H9 (cell line): ENCODE data around the gene TCERG1L. TPM values are rescaled to one million over a fixed set of nuclear protein-coding genes. Genes with fewer than 3 reads are reported as not detected.

Experiments used
- DNase-seq: peaks from one replicate; pipeline ENCODE4 v3.0.0-alpha.2; 2017
- H2AFZ ChIP-seq: one replicate; pipeline ENCODE4 v1.6.1; 2013; ENCODE audit warnings: mild to moderate bottlenecking, low read length, control low read depth, moderate library complexity
- H2AK5ac ChIP-seq: 2 replicates; pipeline ENCODE4 v1.6.1; 2013; ENCODE audit warnings: low read length, control low read depth, mixed read lengths; ENCODE audit not compliant: insufficient read length
- H2BK120ac ChIP-seq: one replicate; pipeline ENCODE4 v1.6.1; 2013; ENCODE audit warnings: low read depth, mild to moderate bottlenecking, low read length, control low read depth, inconsistent platforms; ENCODE audit not compliant: poor library complexity, severe bottlenecking
- H2BK12ac ChIP-seq: 2 replicates; pipeline ENCODE4 v1.6.1; 2013; ENCODE audit warnings: low read length, control low read depth, mixed read lengths, low read depth; ENCODE audit not compliant: insufficient read length
- H2BK15ac ChIP-seq: 2 replicates; pipeline ENCODE4 v1.6.1; 2013; ENCODE audit warnings: low read depth, low read length, control low read depth
- H2BK20ac ChIP-seq: one replicate; pipeline ENCODE4 v1.6.1; 2013; ENCODE audit warnings: low read depth, mild to moderate bottlenecking, low read length, control low read depth, inconsistent platforms; ENCODE audit not compliant: poor library complexity, severe bottlenecking
- H2BK5ac ChIP-seq: 2 replicates; pipeline ENCODE4 v1.6.1; 2013; ENCODE audit warnings: low read length, control low read depth, mixed read lengths; ENCODE audit not compliant: insufficient read length
- H3K14ac ChIP-seq: 2 replicates; pipeline ENCODE4 v1.6.1; 2013; ENCODE audit warnings: low read length, control low read depth; ENCODE audit not compliant: insufficient read depth
- H3K18ac ChIP-seq: 2 replicates; pipeline ENCODE4 v1.6.1; 2013; ENCODE audit warnings: low read depth, mild to moderate bottlenecking, mixed read lengths, low read length, control low read depth; ENCODE audit not compliant: insufficient read length
- H3K23ac ChIP-seq: 2 replicates; pipeline ENCODE4 v1.6.1; 2013; ENCODE audit warnings: low read length, control low read depth, mixed read lengths, low read depth; ENCODE audit not compliant: insufficient read length
- H3K23me2 ChIP-seq: 2 replicates; pipeline ENCODE4 v1.6.1; 2013; ENCODE audit warnings: low read depth, mild to moderate bottlenecking, mixed read lengths, low read length, control low read depth; ENCODE audit not compliant: insufficient read length, poor library complexity, severe bottlenecking
- H3K27ac ChIP-seq: 2 replicates; pipeline ENCODE4 v1.5.1; 2013; ENCODE audit warnings: low read length, control low read depth, mixed read lengths, low read depth; ENCODE audit not compliant: insufficient read length
- H3K27me3 ChIP-seq: 2 replicates; pipeline ENCODE4 v1.6.1; 2013; ENCODE audit warnings: low read length, control low read depth, inconsistent platforms; ENCODE audit not compliant: insufficient read depth
- H3K4ac ChIP-seq: 2 replicates; pipeline ENCODE4 v1.6.1; 2013; ENCODE audit warnings: low read depth, mild to moderate bottlenecking, control low read depth, inconsistent platforms, low read length, moderate library complexity
- H3K4me1 ChIP-seq: 2 replicates; pipeline ENCODE4 v1.6.1; 2013; ENCODE audit warnings: low read length, control low read depth, inconsistent platforms; ENCODE audit not compliant: insufficient read depth
- H3K4me2 ChIP-seq: 2 replicates; pipeline ENCODE4 v1.6.1; 2013; ENCODE audit warnings: low read length, control low read depth, mixed read lengths; ENCODE audit not compliant: insufficient read length, insufficient read depth
- H3K56ac ChIP-seq: 2 replicates; pipeline ENCODE4 v1.6.1; 2013; ENCODE audit warnings: low read depth, mild to moderate bottlenecking, mixed read lengths, low read length, control low read depth; ENCODE audit not compliant: insufficient read length
- H3K79me1 ChIP-seq: 2 replicates; pipeline ENCODE4 v1.6.1; 2013; ENCODE audit warnings: low read depth, mild to moderate bottlenecking, moderate library complexity, low read length, control low read depth, inconsistent platforms; ENCODE audit not compliant: insufficient read depth, poor library complexity, severe bottlenecking
- H3K79me2 ChIP-seq: 2 replicates; pipeline ENCODE4 v1.6.1; 2013; ENCODE audit warnings: low read length, control low read depth, inconsistent platforms; ENCODE audit not compliant: insufficient read depth
- H3K9ac ChIP-seq: 2 replicates; pipeline ENCODE4 v1.6.1; 2013; ENCODE audit warnings: low read length, control low read depth, mixed read lengths; ENCODE audit not compliant: insufficient read length; ENCODE audit errors: extremely low read depth
- H3K9me3 ChIP-seq: one replicate; pipeline ENCODE4 v1.6.1; 2013; ENCODE audit warnings: low read depth, low read length, inconsistent platforms; ENCODE audit not compliant: control insufficient read depth
- H3T11ph ChIP-seq: one replicate; pipeline ENCODE4 v1.6.1; 2013; ENCODE audit warnings: mild to moderate bottlenecking, low read length, control low read depth, inconsistent platforms
- H4K20me1 ChIP-seq: one replicate; pipeline ENCODE4 v1.6.1; 2013; ENCODE audit not compliant: control insufficient read depth, insufficient read length, insufficient read depth
- H4K5ac ChIP-seq: 2 replicates; pipeline ENCODE4 v1.6.1; 2013; ENCODE audit warnings: low read depth, mild to moderate bottlenecking, mixed read lengths, low read length, control low read depth; ENCODE audit not compliant: insufficient read length
- H4K8ac ChIP-seq: replicated peaks from 2 replicates; pipeline ENCODE4 v1.6.1; 2013; ENCODE audit warnings: low read length, control low read depth, mixed read lengths, low read depth; ENCODE audit not compliant: insufficient read length
- H4K91ac ChIP-seq: 2 replicates; pipeline ENCODE4 v1.6.1; 2013; ENCODE audit warnings: low read depth, mild to moderate bottlenecking, moderate library complexity, mixed read lengths, low read length, control low read depth; ENCODE audit not compliant: insufficient read length
- H3K27ac Mint-ChIP-seq, 3 experiments: 2 replicates in 2 of 3; 3 replicates in 1 of 3; pipeline ENCODE4 v1.8.0; 2020 to 2021; ENCODE audit warnings: mixed read lengths in 3 of 3, mild to moderate bottlenecking in 1 of 3, moderate library complexity in 1 of 3
- H3K27me3 Mint-ChIP-seq: 2 replicates; pipeline ENCODE4 v1.8.0; 2021; ENCODE audit warnings: low read depth, mild to moderate bottlenecking, moderate library complexity, mixed read lengths
- H3K36me3 Mint-ChIP-seq, 3 experiments: 2 replicates in 2 of 3; 3 replicates in 1 of 3; pipeline ENCODE4 v1.8.0; 2020 to 2021; ENCODE audit warnings: low read depth in 3 of 3, mixed read lengths in 3 of 3; ENCODE audit not compliant: insufficient read depth in 1 of 3
- H3K4me1 Mint-ChIP-seq, 2 experiments: 2 replicates each; pipeline ENCODE4 v1.8.0; 2020; ENCODE audit warnings: mixed read lengths in 2 of 2
- H3K4me3 Mint-ChIP-seq, 2 experiments: 2 replicates in 1 of 2; 3 replicates in 1 of 2; pipeline ENCODE4 v1.8.0; 2020 to 2021; ENCODE audit warnings: mild to moderate bottlenecking in 2 of 2, mixed read lengths in 2 of 2, moderate library complexity in 1 of 2
- H3K9me3 Mint-ChIP-seq, 2 experiments: 2 replicates in 1 of 2; 3 replicates in 1 of 2; pipeline ENCODE4 v1.8.0; 2020; ENCODE audit warnings: mild to moderate bottlenecking in 2 of 2, mixed read lengths in 2 of 2, moderate library complexity in 1 of 2
- WGBS: extraction: QIAGEN DNeasy Blood & Tissue Kit; methylation state at CpG from one replicate; pipeline ENCODE4 v1.1.7; 2013; ENCODE audit warnings: missing lambda C conversion rate, low lambda C conversion rate, mixed read lengths; ENCODE audit not compliant: insufficient read length; ENCODE audit errors: extremely low coverage; 5-methylcytosine and 5-hydroxymethylcytosine counted together
- total RNA-seq: library from RNA; stranded (reverse); gene quantifications from 2 replicates; pipeline ENCODE4 v1.2.1, GENCODE V29; 2021
- TF ChIP-seq, protein P1 (sequence below): fragments of 200-600 bp; sonication (generic); conservative IDR thresholded peaks from 3 replicates; pipeline ENCODE4 v1.8.0; 2021; ENCODE audit warnings: antibody characterized with exemption, mild to moderate bottlenecking

The TCERG1L gene
- total RNA-seq, 1 experiment from 2014 or later: 3.3 TPM

DNA sequence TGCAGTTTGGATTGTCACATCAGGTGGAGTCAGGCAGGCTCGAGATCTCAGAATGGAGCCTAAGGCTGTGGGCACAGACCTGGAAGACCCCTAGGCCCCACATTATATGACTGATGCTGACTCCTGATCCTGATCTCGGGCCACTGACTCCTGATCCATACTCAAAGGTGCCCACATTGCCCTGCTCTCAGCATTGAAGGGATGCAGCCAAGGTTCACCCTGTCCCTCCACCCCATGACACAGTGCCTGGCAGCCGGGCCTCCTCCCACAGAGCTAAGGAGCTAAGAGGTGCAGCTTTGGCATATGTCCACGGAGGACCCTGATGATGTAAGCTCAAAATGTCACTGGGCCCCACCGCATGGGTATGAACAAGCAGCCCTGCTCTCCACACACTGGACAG is 36.6 kb downstream of the TCERG1L start:
- Histone ChIP-seq H4K91ac (no peak overlapping the region), H2BK12ac (no peak overlapping the region), H4K5ac (no peak overlapping the region), H2BK20ac (no peak overlapping the region), H3K9me3 (no peaks in the 10 kb centered on the region), H3K27me3 (no peaks in the 10 kb centered on the region), H2BK5ac (no peak overlapping the region), H2BK120ac (no peak overlapping the region), H3K79me1 (no peaks in the 10 kb centered on the region), H3K4me2 (no peak overlapping the region), H3K4me1 (peaks cover 2% of the 10 kb centered on the region; the same call in 1 of the 2 replicates), H3K23ac (no peak overlapping the region), H3K56ac (no peak overlapping the region), H4K8ac (no peak overlapping the region), H3K4ac (no peak overlapping the region), H3T11ph (no peak overlapping the region), H3K14ac (peak overlapping the region; percentile 39; the same call in 1 of the 2 replicates), H3K18ac (no peak overlapping the region), H2AK5ac (no peak overlapping the region), H3K79me2 (no peaks in the 10 kb centered on the region), H4K20me1 (no peaks in the 10 kb centered on the region), H3K9ac (no peak overlapping the region), H2BK15ac (no peak overlapping the region), H2AFZ (no peak overlapping the region), H3K27ac (no peak overlapping the region), H3K23me2 (no peaks in the 10 kb centered on the region)
- H3K4me3 Mint-ChIP-seq: no peak overlapping the region
- no peaks in the 10 kb centered on the region for H3K9me3 Mint-ChIP-seq
- WGBS: no CpG with 5 or more reads among the region's 5 CpGs
- H3K4me1 Mint-ChIP-seq: peaks cover 3 to 5% of the 10 kb centered on the region in 2 experiments
- H3K27ac Mint-ChIP-seq: no peak overlapping the region; a peak in 1 of 7 replicates
- H3K36me3 Mint-ChIP-seq: no peaks in the 10 kb centered on the region
- no peak for DNase-seq
- TF ChIP-seq, protein P1, sequence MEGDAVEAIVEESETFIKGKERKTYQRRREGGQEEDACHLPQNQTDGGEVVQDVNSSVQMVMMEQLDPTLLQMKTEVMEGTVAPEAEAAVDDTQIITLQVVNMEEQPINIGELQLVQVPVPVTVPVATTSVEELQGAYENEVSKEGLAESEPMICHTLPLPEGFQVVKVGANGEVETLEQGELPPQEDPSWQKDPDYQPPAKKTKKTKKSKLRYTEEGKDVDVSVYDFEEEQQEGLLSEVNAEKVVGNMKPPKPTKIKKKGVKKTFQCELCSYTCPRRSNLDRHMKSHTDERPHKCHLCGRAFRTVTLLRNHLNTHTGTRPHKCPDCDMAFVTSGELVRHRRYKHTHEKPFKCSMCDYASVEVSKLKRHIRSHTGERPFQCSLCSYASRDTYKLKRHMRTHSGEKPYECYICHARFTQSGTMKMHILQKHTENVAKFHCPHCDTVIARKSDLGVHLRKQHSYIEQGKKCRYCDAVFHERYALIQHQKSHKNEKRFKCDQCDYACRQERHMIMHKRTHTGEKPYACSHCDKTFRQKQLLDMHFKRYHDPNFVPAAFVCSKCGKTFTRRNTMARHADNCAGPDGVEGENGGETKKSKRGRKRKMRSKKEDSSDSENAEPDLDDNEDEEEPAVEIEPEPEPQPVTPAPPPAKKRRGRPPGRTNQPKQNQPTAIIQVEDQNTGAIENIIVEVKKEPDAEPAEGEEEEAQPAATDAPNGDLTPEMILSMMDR: no peak
- H3K27me3 Mint-ChIP-seq: no peaks in the 10 kb centered on the region
